ENCODE results near the gene KCTD17.
A peak's percentile ranks its signal among the peaks of the same experiment; 100 is the strongest.

The KCTD17 gene, protein sequence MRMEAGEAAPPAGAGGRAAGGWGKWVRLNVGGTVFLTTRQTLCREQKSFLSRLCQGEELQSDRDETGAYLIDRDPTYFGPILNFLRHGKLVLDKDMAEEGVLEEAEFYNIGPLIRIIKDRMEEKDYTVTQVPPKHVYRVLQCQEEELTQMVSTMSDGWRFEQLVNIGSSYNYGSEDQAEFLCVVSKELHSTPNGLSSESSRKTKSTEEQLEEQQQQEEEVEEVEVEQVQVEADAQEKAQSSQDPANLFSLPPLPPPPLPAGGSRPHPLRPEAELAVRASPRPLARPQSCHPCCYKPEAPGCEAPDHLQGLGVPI
- total RNA-seq, result 12.3 to 25.4 (median 19.2) reads per million in 3 experiments

DNA sequence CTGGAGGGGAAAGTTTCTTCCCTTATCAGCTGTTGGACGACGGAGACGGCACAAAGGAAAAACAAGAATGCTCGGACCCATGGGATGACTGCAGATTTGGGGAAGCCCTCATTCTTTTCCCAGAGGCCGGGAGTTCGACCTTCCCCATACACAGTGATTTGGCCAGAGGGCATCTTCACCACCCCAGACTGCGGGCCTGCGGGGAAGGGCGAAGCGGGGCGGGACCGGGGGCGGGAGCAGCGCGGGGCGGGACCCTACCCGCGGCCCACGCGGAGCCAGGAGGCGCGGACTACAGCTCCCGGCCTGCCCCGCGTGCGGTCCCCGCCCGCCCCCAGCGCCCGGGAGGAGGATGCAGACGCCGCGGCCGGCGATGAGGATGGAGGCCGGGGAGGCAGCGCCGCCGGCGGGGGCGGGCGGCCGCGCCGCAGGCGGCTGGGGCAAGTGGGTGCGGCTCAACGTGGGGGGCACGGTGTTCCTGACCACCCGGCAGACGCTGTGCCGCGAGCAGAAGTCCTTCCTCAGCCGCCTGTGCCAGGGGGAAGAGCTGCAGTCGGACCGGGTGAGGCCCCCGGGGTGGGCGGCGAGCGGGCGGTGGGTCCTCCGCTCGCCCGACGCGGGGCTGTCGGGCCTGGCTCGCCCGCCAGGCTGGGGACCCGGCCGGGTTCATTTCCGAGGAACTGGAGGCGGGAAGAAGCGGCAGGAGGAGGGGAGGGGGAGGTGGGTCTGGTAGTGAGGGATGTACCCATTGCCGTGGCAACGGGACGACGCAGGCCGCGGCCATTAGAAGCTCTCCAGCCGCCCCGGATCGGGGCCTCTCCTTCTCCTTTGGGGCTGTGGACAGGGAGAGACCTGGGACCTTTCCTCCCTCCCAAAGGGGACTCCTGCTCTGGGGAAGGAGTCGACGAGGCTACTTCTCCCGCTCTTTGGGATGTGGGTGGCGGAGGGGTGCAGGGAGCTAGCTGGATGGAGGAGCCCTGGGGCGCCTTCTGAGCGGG, at the start of gene KCTD17:
Gene KCTD17, plus strand, starts transcription at position 352 of the 995 bp plus-strand sequence. Its CDS starts 19 bp downstream, at position 371.
- peak; percentile 66 for DNase-seq

DNA sequence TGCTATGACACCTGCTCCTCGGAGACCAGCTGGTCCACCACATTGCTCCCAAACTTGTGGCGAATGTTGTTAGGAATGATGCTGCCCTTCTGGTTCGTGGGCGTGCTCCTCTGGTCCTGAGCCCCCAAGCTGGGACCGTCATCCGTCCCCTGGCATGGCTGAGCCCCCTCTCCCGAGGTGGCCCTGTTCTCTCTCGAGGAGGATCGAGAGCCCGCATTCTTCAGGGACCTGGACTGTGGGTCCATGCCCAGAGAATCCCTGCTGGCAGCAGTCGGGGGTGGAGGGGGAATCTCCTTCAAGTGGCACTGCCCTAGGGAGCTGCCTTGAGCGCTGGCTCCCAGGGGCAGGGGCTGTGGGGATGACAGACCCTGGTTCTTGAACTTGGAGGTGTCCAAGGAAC, 49.7 kb upstream of the KCTD17 start:
- no peak for DNase-seq

DNA sequence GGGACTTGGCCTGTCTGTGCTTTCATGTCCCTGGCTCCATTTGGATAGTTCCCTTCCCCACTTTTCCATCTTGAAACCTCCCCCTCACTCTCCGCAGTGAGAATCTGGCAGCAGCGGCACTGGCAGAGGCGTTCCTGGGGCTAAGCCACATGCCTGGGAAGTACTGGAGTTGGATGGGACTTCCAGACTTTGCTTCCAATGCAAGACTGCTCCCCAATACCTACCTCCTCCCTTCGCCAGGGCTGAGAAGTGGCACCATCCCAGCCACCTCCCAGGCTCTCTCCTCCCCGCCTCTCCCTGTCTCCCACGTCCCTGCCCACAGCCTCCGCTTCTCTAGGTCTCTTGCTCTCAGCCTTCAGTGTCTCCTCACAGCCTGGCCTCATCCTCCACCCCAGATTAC, 48.9 kb upstream of the KCTD17 start:
- no peak for DNase-seq

DNA sequence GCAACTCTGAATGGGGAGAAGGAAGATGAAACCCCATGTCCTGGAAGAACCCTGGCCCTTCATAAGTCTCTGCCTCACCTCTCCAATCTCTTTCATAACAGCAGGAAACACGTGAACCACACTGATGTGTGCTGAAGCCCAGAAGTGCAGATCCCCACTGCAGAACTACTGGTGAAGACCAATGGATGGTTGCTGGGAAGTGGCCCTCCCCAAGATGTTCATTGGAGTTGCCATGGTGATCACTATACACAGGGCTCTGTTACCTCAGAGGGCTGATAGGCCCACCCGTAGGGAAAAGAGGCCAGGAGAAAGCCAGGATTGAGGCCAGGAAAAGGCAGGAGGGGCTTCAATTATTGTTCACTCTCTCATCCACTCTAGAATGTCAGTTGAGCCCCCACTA, 43.9 kb upstream of the KCTD17 start:
- DNase-seq, result no peak

DNA sequence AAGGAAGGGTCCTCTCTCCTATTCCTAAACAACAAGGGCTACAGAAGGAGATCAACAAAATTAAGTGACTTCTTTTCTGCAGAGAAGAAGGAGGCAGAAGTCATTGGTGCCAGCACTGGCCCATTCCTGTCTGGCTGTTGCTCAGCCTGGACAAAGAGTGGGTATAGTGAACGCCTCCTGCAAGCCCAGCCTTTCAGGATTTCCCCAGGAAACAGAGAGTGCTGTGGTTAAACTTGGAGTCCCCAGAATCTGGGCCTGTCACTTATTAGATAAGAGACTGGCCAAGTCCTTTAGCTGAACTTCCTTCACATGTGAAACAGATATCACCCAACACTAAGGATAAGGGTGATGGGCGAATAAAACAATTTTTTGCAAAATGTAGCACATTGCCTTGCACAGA, 43.2 kb upstream of the KCTD17 start:
- no peak for DNase-seq

DNA sequence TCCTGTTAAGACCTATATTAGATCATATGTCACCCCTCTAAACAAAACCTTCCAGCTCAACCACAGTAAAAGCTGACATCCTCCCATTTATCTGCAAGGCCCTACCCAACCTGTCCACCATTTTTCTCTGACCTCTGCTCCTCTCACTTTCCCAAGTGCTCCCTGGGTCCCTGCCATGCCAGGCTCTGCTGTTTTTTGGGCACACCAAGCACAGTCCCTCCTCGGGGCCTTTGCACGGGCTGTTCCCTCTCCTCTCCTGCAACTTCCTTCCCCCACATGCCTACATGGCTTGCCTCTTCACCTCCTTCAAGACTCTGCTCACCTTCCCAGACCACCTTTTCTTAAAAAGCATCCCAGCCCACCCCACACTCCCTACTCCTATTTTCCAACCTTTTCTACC, 42.1 kb upstream of the KCTD17 start:
- DNase-seq, result no peak

DNA sequence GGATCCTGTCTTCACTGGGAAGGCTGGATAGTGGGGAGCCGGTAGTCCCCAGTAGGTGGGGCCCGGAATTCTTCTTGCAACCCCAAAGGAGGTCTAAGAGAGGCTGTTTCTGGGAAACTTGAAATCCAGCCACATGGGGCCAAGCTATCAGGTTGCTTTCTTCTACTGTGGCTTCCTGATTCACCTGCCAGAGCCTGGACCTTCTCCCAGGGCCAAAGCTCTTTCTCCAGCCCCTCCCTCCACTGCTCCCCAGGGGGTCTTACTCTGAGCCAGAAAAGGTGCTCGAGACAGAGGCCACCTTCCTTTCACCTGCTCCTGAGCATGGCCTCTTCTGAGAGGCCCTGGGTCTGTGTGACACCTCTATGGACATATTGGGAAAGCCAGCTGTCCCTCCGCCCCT, 41.4 kb upstream of the KCTD17 start:
- no peak for DNase-seq

DNA sequence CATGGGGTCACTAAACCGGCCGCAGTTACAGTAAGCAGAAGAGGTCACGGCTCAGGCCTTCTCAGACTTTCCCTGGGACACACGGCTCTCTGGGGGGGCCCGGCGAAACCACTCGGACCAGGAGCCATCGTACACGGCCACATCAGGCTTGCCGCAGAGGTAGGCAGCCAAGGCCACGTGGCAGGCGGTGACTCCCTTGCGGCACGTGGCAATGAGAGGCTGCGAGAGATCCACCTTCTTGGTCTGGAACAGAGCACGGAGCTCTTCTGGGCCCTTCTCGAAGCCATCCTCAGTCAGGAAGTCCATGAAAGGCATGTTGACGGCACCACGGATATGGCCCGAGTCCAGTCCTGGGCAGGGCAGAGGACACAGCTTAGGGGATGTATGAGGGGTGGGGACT, 40.6 kb upstream of the KCTD17 start:
- no peak for DNase-seq

DNA sequence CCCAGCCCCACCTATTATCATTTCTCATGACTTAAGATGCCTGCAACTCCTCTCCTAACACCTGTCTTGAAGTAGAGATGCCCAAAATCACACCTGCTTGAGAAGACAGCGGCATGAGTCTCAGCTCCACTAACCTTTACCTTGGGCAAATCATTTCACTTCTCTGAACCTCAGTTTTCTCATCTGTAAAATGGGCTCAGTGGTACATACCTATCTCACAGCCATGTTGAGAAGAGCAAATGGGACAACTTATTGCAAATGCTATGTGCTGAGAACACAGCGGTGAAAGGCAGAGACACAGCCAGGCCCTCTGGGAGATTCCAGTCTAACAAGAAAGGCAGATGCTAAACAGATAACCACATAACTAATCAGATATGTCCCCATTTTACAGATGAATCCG, 40.1 kb upstream of the KCTD17 start:
- DNase-seq, result no peak

DNA sequence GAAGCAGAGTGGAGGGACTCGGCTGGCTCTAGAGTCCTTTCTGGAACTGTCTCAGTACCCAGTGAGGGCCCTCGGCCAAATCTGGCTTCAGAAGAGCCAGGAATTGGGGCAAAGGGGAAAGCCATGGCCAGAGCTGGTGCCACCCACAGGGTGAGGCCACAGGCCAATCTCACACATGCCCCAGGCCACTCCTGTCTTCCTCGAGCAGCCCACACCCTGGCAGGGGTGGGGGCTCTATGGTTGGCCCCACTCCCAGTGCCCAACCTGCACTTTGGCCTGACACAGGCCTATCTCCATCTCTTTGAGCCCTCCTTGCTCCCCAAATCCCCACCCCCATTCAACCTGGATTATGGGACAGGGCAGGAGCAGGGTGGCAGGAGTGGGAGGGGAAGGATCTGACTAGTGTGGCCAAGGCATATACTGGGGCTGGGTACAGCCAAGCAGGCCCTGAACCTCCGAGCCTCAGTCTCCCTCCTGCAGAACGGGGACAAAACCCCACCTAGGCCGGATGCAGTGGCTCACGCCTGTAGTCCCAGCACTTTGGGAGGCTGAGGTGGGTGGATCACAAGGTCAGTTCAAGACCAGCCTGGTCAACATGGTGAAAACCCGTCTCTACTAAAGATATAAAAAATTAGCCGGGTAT, 39.2 kb upstream of the KCTD17 start:
- DNase-seq, result no peak

DNA sequence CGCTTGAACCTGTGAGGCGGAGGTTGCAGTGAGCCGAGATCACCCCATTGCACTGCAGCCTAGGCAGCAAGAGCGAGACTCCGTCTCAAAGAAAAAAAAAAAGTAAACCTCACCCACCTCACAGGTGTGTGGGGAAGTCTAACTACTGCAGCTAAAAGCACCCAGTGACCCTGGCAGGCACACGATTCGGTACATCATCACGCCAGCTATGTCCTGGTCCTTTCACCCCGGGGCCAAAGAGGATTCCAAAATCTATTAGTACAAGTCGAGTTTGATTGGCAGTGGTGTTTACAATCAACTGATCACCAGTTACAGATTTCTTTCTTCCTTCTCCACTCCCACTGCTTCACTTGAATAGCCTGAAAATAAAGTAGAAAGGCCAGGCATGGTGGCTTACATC, 38.6 kb upstream of the KCTD17 start:
- no peak for DNase-seq

DNA sequence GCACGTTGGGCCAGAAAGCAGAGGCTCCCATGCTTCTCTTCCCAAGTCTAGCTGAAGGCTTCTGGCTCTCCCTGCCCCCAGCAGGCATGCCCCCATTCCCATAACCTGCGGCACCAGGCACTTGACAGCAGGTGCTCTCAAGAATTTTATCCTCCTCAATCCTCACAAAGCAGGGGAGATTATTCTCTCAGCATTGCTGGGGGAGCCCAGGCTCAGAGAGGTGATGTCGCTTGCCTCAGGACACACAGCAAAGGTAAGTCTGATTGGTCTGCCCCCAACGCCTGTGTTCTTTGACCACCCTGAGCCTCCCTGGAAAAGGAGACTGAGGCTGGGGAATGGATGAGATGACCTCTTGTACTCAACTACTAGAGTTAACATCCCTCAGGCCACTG, 37.1 kb upstream of the KCTD17 start:
- no peak for DNase-seq

DNA sequence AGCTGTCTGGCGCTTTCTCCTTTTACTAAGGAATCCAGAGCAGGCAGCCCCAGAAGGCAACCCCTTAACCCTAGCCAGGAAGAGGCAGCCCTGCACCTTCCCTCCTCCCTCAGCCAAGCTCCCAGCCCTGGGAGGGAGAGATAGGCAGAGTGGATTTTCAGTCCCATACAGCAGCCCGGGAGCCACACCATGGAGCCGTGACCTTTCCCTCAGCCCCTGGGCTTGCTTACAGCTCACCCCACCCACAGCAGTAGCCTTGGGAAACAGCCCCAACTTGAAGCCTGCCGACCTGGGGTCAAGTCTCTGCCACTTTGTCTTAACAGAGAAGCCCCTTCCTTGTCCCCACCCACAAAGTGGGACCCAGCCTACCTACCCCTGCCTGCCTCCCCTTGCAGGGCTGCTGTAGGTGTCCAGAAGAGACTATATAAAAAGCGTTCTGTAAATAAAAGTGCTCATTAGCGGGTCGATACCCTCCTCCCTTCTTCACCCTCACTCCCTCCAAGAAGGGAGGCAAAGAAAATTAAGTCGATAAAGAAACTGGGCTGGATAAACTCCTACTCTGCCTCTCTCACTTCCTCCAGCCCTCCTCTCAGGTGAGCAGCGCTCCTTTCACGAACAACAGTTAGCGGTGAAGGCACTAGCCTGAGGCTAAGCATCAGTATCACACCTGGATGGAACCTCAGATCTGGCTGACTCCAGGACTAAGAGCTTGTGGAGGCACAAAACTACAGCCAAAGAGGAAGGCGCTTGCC, 36.5 kb upstream of the KCTD17 start:
- no peak for DNase-seq

DNA sequence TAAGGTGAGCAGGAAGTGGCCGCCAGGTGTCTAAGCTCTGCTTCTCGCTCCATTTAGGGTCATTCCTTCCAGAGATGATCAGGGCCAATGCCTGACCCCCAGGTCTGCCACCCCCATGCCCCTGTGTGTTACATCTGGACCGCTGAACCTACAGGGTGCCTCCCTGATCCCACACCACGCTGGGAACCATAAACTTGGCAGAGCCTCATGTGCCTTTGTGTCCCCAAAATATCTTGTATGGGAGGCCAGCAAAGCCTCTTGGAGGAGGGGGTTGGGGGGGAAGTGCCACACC, 36.0 kb upstream of the KCTD17 start:
- DNase-seq, result no peak

DNA sequence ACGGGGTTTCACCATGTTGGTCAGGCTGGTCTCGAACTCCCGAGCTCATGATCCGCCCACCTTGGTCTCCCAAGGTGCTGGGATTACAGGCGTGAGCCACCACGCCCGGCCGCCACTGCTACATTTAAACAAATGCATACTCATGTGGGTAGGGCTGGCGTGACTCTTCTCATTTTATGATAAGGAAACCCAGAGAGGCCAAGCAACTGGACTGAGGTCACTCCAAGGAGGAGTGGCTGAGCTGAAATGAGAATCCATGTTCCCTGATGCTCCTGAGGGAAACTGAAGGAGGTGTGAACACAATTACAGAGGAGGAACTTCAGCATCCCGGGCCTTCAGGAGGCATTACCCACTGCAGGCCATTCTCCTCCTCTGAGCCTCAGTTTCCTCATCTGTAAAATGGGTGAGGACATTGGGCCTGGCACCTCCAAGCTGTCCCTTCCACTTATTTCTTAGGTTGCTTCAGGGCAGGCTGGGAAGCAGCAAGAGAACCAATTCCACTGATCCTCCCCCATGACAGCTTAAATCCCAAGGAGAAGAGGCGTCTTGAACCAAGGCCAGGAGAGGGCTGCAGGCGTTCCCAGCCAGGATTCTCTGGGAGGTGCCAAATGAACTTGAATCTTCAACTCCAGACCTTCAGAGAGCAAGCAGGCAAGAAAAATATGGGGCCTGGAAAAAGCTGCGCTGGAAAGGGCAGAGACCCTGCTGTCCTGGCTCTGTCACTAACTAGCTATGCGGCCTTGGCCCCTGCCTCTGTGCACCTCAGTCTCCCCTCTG, 35.2 kb upstream of the KCTD17 start:
- no peak for DNase-seq

DNA sequence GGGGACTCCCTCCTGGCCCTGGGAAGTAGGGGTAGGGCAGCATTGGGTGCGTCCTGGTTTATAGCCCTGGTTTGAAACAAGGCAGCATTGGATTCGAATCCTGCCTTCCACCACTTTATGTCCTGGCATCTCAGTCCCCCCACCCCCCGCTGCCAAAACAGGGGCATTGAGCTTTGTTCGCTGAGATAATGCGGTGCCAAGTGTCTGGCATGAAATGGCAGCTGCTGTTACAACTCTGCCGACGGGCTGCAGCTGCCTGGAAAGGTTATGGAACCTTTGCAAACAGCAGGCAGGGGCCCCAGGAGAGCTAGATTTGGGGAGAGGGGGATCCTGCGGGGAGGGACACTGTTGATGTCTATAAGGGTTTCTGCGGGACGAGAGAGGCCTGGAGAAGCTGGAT, 34.2 kb upstream of the KCTD17 start:
- no peak for DNase-seq

DNA sequence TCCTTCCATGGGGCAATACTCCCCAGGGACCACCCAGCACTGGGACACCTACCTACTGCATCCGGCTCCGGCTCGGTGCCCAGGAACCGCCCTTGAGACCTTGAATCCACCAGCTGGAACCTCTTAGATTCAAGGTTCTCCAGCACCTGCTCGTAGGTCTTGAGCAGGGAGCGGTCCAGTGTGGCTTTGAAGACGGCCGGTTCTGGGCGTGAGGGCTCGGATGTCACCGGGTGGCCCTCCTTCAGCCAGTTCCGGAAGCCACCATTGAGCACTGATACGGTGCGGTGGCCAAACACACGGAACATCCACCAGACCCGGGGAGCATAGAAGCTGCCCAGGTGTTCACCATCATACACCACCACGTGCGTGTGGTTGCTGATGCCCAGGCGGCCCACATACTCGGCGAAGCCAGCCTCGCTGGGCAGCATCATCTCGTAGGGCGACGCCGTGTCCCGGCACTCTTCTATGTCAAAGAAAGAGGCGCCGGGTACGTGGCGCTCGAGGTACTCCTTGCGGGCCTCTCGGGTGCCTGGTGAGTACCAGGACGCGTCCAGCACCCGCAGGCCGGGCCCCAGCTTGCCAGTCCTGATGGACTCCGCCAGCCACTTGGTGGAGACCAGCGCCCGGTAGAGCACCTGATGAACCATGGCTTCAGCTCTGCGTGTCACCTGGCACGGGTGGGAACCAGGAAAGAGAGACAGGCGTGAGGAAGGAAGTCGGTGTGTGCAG, 33.3 kb upstream of the KCTD17 start:
- DNase-seq, result no peak

DNA sequence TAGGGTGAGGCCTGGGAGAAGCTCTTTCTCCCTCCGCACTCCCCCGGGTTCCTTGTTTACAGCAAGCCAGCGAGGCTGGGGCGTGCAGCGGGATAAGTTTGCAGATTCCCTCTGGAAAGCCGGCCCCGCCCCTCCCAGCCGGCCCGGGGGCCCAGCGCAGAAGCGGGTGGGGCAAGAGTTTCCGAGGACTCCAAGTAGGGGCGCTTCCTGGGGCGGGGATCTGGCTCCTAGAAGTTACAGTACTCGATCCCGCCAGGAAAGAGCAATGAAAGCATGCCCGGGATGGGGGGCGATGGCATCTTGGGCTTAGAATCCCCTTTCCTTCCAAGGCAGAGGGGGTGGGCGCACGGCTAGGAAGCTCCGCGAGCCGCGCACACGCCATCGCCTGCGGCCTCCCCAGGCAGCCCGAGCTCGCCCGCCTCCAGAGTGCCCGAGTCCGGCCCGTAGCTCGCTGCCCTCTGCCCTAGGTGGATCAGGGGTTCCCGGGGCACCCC, 32.7 kb upstream of the KCTD17 start:
- no peak for DNase-seq

DNA sequence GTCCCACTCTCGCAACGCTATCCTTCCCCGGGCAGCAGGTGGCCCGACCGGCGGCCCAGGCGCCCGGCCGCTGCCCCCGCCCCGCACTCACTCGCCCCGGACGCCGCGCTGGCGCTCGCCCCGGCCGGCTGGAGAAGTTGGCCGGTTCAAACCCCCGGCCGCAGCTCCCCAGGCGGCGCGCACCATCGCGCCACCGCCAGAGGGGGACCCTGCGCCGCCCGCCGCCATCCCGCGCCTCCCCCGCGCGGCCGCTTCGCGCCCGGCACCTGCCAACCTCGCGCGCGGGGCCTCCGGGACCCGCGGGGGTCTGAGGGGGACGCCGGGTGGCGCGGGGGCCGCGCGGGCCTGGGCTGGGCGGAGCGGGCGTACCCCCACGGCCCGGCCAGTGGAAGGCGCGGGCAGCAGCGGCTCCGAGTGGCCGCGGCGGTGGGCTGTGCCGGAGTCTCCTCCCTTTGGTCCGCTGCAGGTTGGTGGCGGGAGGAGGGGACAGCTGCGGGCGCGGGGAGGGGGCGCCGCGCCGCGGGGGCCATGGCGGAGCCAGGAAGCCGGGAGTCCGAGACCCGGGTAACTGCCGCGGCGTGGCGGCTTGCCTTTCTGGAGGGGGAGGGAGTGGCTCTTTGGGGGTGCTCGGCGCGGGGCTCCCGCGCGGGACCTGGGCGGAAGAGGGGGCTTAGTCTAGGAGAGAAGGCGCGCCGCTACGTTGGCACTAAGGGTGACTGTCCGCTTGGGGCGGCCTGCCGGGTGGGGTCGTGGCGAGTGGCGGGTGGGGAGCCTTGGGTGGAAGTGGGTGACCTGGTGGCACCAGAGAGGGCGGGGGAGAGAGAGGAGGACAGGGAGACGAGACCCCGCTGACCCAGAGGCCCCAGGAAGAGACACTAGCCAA, 32.0 kb upstream of the KCTD17 start, which contains the start of the genes MPST and TST:
Gene MPST, plus strand, starts transcription at position 434 of the 883 bp plus-strand sequence. Its CDS starts 95 bp downstream, at position 529.
Gene TST, minus strand, starts transcription at position 139 of the 883 bp plus-strand sequence. CDS start 715 bp downstream, outside the sequence.
- peak; percentile 9 for DNase-seq

DNA sequence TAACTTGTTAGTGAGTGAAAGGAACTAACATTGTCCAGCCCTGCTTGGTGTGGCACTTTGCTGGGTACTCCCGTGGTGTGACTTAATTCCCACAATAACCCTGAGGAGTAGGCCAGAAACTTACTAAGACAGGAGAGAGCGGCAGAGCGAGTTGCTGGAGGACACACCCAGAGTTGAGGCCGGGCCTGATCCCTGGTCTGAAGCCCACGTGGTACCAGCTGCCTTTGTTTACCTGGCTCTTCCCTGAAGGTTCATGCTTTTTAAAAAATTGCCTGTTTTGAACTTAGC, 31.4 kb upstream of the KCTD17 start:
- no peak for DNase-seq
